NCI-H446 (cell line): Measurements from ENCODE around the gene NAV2.
"Not testable (repeated sequence)": the region's sequence is repeated elsewhere in the genome, so short reads cannot be mapped to it uniquely, and the experiment has no call there.

ENCODE experiments used
- DNase-seq, 2 experiments: peaks; one replicate each; lab custom pipeline; 2025; lab: John Stamatoyannopoulos, UW

NAV2 gene

DNA sequence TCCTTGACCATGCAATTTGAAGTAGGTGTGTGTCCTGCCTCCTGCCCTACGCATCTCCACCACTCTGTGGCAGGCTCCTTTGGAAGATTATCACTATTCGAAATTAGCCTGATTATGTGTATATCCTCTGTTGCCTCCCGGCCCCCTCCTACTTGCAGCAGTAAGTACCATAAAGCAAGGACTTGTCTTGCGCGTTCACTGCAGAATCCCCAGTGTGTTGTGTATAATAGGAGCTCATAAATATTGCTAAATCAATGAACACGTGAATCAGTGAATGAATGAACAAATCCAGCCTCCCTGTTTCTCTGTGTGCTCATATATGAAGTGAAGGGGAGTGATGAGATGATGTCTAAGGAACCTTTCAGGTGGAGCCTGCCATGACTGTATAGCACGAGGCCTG lies 237.0 kb downstream of the NAV2 start:
- DNase-seq: no peak

DNA sequence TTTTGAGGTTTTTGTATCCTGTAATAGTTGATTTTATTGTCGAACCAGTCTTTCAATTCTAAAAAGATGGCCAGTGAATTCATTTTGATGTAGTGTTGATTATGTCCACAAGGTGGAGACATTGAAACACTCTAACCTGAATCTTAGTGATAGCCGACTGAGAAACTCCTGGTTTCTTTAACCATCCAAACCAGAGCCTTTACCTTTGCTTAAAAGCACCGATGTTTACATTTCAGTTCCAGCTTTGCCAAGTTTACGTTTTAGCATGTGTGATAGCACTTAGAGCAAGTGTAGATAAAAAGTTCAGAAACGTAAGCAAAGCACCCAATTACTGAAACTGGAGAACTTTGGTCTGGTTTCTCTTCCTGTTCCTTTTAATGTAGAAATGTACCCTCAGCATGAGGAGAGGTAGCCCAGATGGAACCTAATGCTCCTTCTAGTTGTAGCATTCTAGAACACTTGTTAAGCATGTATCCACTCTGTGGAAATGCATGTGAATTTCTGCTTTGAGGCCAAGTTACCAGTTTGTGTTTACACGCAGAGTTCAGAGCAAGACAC lies 239.0 kb downstream of the NAV2 start:
- peak; percentile 66 to 83 for DNase-seq

DNA sequence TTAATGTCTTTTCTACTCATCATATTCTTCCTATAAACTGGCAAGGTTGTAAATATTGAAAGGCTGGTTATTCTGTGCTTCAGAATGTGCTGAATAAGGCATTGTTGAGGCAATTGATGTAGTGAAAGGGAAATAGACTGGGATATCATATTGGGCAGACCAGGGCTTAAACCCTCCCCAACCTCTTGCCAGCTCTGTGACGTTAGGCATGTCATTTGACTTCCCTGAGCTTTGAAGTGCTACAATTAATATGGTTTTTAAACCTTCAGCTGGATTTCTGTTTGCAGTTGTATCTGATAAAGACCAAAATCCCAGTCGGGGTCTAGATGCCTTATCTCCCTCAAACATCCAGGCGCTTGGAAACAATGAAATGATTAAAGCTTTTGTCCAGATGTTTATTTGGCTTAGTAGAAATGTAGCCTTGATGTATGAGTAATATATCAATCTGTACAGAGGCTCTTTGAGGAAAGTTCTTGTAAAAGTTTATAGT lies 239.5 kb downstream of the NAV2 start:
- no peak for DNase-seq

DNA sequence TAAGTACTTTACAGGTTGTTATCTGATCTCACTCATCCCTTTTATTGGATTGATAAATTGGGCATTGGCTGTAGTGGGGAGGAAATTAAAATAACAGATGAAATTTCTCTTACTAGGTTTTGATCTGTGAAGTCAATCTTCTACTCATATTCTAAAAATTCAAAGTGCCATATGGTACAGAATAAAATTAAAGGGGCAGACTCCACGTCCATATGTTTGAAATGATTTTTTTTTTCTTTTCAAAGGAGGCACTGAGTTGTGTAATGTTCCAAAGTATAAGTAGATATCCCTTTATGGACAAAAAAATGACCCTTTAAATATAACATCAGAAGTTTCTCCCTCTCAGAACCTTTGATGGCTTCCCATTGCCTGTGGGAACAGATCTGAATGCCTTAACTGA lies 240.3 kb downstream of the NAV2 start:
- peak in 1 of 2 experiments; percentile 42 for DNase-seq

DNA sequence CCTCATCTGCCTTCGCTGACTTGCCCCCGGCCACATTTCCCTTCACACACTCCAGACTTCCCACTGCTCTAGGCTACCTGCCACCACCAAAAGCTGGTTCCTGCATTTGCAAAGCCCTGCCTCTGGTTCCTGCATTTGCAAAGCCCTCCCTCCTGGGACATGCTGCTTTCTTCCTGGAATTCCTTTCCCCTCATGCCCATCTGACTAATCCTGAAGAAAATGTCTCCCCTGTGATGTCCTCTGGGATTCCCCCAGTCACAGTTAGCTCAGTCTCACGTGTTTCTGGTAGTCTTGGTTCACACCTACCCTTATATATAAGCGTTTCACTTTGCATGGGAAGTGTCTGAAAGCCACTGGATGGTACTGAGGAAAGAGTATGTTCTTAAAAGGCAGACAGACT lies 240.7 kb downstream of the NAV2 start:
- peak in 1 of 2 experiments; percentile 43 for DNase-seq

DNA sequence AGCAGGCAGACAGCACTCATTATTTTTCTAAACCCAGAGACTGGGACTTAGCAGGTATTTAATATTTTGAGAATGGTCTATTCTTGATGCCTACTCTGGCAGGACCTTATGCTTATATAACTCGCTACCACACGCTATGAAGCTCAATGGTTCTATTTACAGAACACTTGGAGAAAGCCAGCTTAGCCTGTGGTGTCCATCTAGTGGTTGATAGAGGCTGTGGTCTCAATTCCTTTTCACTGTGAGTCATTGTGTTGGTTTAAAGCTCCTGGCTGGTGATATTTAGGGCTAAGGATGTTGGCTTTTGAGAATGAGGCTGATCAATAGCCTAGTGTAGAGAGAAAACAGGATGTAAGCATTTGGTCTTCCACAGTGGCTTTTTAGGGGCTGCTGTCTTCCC lies 241.3 kb downstream of the NAV2 start:
- DNase-seq: peak; percentile 21 to 64

DNA sequence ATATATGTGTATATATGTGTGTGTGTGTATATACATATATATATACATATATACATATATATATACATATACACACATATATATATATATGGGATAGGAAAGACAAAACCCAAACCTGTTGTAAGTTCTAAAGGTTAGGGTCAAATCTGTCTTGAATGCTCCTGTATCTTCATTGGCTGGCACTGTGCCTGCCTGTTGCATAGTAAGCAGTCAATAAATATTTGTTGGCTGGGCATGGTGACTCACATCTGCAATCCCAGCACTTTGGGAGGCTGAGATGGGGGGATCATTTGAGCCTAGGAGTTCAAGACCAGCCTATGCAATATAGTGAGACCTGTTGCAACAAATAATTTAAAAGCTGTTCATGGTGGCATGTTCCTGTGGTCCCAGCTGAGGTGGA lies 242.3 kb downstream of the NAV2 start:
- DNase-seq: peak in 1 of 2 experiments; percentile 19

DNA sequence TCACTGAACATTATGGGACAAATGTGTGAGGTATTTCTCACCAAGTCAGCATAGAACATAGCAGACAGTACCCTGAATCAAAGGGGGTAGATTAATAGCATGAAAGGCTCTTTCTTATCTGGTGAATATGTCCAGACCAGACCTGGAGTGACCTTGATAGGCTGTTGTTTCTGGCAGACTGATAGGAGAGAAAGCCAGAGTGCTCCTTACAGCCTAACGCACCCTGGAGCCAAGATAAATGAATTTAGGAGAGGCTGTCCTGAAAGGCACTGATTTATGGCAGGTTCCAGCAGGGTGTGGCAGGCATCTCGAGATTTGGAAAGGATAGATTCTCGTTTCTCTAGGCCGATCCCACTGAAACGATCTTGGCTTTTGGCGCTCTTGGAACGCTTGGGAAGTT lies 243.0 kb downstream of the NAV2 start:
- DNase-seq: peak; percentile 68 to 92

DNA sequence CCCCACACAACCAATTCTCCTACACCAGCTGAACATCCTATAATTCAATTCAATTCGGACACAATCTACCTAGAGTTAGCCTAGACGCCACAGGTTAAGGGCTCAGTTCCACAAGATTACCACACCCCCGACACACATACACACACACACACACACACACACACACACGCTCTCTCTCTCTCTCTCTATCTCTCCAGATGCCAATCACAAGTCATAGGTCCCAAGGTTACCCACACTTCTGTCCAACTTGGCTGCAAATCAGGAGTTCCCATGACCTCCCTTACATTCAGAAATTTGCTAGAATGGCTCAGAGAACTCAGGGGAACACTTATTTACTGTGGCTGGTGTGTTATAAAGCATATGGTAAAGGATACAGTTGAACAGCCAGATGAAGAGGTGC lies 243.6 kb downstream of the NAV2 start:
- DNase-seq: peak in 1 of 2 experiments; percentile 48

DNA sequence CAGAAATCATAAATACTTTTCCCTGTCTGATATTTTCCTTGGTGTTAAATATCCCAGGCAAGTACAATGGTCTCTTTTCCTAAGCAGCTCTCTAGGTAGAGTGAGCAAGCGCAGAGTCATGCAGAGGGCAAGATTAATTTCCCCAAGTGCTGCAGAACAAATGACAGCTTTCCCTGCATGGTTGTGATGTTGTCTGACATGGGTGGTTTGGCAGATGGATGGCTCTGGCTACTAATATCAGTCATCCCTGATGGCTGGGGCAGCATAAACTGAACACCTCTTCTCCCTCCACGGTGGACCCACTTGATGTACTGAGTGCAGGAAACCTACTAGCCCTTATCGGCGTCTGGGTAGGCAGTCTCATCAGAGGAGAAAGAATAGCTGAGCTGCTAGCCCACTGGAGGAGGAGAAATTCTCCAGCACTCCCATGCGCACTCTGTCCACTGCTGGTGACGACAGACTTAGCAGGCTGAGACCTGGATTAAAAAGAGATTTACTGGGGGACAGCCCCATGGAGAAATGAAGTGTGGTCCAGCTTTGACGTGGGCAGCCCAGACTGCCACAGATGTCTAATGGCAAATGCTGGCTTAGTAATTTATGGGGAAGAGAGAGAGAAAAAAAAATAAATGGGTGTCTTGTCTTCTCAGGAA lies 244.8 kb downstream of the NAV2 start:
- no peak for DNase-seq

DNA sequence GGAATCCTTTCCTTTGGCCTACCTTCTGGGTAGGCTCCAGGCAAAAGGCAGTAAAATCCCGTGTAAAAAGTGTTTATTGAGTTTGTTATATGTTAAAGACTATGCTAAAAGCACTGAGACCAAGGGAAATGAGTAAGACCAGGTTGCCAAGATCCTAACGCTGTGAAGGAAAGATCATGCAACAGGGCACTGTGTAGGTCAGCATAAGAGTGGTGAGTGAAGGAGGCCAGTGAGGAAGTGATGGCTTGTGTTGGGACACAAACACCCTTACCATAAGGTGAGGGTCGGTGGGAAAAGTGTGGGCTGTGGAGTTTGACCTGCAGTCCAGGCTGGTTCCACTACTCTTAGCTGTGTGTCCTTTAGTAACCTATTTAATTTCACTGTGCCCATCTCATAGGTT lies 245.6 kb downstream of the NAV2 start:
- no peak for DNase-seq

DNA sequence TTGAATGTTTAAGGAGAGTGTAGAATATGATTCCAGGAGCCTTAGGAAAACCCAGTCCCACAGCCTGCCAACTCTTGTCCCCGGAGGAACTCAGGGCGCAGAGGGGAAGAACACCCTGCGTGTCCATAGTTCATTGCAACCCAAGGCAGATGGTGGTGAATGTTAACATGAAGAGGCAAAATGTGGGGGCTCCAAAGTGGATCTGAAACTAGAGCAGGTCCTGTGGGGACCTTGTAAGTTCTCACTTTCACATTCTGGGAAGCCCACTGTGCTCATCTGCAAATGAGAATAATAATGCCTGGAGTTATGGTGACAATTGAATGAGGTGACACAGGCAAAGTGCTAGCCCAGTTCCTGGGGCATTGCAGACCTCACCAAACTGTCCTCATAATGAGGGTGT lies 246.6 kb downstream of the NAV2 start:
- DNase-seq: no peak

DNA sequence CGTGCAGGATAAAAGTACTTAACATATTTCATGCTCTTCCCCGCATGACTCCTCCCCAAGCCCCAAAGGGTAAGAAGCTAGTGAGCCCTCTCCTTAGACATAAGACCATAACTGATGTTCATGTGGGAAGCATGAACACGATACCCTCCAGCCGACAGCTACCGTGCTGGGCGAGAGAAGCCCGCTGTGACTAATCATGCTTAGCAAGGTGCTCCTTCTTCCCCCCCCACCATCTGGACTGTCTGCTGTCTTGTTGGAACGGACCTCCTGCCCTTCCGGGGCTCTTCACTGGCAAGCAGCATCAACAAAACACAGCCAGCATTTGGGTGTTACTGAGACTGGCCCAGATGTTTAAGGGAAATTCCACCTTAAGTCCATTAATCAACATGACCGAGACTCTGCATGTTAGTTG lies 247.0 kb downstream of the NAV2 start:
- peak; percentile 96 to 99 for DNase-seq

DNA sequence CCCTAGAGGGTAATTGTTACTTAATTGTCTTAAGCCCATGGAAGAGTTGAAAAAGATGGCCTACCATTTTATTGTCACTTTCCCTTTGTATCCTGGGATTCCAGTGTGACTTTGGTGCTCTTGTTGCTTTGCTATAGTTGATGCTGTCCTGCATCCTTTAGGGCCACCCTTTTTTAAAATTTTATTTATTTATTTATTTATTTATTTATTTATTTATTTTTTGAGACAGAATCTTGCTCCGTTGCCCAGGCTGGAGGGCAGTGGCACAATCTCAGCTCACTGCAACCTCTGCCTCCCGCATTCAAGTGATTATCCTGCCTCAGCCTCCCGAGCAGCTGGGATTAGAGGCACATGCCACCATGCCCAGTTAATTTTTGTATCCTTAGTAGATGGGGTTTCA lies 247.8 kb downstream of the NAV2 start:
- not testable (repeated sequence) for DNase-seq

DNA sequence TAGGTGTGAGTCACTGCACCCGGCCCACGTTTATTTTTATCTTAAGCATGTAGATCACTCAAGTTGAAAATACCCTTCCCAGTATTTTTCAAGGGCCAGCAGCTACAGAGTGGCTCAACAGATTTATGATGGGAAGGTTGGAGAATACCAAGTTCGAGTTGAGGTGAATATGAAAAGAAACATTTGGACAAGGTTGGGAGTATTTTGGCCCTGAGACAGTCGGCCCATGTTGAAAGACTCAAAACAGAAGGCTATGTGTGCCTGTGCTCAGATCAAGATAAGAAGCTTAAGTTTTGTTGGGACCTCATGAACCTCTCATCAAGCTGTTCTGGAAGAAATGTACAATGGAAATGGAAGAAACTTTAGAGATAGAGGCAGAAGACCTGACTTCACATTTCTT lies 248.6 kb downstream of the NAV2 start:
- DNase-seq: no peak

DNA sequence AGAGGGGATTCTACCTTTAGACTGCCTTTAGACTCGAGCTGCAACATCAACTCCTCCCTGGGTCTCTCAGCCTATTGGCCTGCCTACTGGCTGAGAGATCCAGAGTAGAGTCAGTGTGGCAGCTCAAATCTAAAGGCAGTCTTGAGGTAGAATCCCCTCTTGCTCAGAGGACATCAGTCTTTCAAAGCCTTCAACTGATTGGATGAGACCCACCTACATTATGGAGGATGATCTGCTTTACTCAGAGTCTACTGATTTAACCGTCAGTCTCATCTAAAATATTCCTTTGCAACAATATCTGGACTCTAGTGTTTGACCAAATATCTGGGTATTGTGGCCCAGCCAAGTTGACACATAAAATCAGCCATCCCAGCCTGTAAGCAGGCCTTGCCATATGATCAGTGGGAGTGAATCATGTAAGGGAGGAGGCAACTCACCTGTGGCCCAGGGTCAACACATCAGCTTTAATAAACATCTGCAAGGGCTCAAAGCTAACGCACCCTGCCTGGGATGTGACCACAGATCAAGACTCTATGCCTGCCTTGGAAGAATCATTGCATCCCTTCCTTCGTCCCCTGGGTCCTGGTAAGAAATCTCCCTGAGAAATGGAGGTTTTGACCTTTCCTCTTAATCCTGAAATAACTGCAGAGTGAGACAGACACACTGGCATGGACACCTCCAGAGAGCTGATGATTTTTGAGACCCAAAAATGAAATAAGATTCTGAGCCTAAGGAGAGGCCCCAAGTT lies 249.6 kb downstream of the NAV2 start:
- no peak for DNase-seq

DNA sequence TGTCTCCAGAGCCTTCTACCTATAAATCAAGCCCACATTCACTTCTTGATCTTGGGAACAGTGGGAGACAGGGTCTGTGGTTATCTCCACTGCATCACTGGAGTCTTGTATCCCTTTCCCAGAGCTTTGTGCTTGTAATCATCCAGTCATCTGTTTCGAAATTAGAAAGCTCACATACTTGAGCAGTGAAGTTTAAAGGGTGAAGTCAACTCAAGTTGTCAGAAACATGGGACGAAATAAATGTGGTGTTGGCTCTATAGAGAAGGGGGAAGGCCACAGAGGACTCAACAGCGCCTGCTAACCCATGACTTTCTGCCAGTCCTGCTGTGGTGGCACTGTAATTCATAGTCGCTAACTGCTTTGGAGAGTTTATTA lies 250.2 kb downstream of the NAV2 start:
- DNase-seq: no peak

DNA sequence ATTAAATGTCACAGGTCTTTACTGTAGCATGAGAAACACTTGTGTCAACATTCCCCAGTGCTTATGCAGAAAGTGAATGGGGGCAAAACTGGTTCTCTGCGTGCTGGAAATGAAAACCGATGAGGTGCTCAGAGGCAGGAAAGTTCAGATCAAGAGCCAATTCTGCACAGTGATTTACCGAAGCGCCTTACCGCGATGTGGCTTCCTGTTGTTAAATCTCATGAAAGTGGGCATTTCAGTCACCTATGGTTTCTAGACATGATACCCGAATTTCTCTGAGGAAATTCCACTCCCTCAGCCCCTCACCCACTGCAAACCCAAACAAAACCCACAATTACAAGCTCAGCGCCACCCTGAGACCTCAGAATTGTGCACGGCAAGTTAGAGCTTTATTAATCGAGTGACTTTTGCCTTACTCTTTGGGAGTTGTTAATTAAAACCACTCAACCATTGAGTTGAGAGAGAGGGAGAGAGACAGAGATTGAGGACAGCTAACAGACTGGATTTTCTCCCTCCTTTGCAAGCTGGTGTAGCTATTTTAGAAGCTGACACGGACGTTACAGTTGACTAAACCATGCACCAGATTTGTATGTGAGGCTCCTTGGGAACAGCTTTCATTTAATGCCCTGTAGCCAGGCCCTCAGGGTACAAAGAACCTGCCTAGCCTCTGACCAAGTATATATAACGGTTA lies 251.2 kb downstream of the NAV2 start:
- no peak for DNase-seq

DNA sequence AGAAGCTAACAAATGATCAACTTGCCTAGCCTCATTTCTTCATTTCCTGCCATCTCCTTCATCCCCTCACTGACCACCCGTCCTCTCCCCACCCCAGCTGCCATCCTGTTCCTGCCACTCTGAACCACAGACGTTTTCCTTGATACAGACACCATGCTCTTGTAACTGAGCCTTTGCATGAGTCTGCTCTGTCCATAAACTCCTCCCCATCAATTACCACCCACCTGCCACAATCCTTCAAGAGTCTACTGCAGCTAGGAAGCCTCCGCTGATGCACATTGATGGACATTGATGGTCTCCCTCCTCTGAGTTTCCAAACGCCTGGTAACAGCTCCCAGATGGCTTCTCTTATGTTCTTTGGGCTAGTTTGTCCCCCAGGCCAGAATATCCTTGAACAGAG lies 253.8 kb downstream of the NAV2 start:
- no peak for DNase-seq

DNA sequence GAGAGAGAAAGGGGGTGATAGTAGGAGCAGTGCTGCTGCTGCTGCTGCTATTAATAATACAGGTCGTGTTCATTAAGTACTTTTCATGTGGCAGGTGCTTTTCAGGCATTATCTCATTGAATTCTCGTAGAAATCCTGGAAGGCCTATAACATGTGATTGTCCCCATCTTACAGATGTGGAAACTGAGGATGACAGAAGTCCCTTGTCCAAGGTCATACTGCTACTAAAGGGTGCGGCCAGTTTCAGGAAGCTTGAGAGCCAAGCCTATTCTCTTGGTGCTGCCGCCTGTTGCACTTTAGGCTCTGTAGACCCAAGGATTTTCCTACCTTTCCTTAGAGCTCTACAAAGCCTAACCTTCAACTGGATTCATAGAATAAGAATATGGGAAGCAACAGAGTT lies 254.3 kb downstream of the NAV2 start:
- DNase-seq: no peak

DNA sequence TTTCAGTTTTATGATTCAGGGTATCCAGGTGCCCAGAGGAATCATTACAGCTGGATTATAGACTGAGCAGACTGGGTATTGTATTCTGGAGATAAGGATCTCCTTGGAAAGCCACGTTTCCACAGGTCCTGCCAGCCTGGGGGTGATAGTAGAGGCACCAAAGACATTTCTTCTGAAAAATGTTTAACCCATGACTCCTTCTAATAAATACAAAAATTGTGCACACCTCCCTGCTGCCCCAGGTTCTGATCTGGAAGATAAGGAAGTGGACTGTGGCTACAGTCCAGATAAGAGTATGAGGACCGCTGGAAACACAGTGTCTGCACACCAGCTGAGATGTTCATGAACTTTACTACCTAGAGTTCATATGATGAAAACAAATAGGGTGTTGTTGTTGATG lies 255.2 kb downstream of the NAV2 start:
- DNase-seq: no peak

DNA sequence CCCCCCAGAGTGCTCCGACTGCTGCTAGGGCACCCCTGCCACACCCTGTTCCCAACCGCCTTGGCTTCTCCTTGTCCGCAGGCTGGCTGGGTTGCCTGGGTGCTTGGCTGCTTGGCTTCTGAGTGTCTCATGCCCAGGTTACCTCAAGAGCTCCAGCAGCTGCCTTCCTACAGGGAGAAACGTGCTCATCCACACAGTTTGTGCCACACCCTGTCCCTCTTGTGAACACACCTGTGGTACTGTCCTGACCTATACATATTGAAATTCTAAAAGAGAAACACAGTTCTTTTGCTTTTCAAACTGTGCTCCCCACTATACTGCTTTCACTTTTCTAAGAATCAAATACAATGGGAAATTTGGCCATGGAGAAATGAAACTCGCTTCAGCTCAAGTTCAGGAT lies 256.2 kb downstream of the NAV2 start:
- no peak for DNase-seq

DNA sequence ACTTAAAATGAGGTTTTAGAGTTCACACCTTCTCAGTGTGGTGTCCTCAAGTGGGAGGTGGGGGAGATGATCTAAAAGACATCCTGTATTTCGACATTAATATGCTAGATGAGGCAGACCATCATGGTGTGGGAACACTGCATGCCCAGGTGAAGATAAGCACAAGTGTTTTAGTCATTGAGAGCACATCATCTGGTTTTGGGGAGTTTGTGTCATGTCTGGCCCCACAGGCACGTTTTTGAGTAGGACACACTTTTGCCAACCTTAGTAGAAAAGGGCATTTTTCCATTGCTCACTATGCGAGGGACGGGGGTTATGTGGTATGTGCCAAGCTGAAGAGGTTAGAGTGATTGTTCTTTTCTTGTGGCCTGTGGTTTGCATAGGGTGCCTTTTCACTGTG lies 258.3 kb downstream of the NAV2 start:
- DNase-seq: no peak
